ENCODE data around the gene XXYLT1.
"Not testable (repeated sequence)": the region's sequence is repeated elsewhere in the genome, so short reads cannot be mapped to it uniquely, and the experiment has no call there.

XXYLT1 gene

GRCh38 chr3:195042743-195043606 is 228.0 kb downstream of the XXYLT1 start:
- DNase-seq (ENCODE audit: low read depth): no peak

- DNase-seq (ENCODE audit: low read depth): no peak
Observed at GRCh38 chr3:195041871-195042742, 228.9 kb downstream of the XXYLT1 start.

GRCh38 chr3:195040773-195041520 is 230.0 kb downstream of the XXYLT1 start:
- no peak for DNase-seq (ENCODE audit: low read depth)

DNA sequence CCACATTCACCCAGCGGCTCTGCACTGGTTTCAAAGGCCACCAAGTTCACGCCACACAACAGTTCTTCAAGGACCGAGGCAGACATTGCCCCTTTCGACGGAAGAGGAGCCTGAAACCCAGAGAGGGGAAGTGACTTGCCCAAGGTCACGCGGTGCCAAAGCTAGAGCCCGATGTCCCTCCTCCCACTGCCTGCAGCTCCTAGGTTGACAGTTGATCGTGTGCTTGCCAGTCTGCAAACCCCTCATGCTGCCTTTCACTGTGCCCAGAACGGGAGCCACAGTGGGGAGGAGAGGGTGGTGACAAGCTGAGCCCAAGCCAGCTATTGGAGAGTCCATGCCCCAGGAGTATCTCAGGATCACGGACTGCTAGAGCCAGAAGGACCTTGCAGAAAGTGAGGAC is 230.9 kb downstream of the XXYLT1 start:
- no peak for DNase-seq (ENCODE audit: low read depth)

GRCh38 chr3:195039180-195039843 is 231.6 kb downstream of the XXYLT1 start:
- DNase-seq (ENCODE audit: low read depth): no peak

DNA sequence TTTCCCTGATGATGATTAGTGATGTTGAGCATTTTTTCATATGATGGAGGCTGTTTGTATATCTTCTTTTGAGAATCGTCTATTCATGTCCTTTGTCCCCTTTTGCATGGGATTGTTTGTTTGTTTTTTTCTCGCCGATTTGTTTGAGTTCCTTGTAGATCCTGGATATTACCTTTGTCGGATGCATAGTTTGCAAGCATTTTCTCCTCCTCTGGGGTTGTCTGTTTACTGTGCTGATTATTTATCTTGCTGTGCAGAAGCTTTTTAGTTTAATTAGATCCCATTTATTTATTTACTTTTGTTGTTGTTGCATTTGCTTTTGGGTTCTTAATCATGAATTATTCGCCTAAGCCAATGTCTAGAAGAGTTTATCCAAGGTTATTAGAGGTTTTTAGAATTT is 232.8 kb downstream of the XXYLT1 start:
- DNase-seq (ENCODE audit: low read depth): no peak

- DNase-seq (ENCODE audit: low read depth): not testable (repeated sequence)
Observed at GRCh38 chr3:195037586-195037985, 233.4 kb downstream of the XXYLT1 start.

DNA sequence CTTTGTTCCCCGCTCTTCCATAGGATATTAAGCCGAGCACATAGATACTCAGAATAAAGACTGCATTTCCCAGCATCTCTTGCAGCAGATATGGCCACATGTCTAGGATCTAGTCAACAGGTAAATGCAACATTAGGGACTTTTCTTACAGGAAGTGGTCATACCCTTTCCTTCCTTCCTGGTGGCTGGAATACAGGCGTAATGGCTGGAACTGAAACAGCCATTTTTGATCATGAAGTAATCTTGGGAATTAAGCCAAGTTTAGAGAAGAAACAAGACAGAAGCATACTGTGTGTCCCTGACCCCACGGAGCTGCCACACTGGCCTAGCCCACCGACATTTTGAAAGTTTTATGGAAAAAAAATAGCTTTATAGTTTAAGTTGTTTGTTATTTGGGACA is 234.0 kb downstream of the XXYLT1 start:
- no peak for DNase-seq (ENCODE audit: low read depth)

- no peak for DNase-seq (ENCODE audit: low read depth)
Observed at GRCh38 chr3:195036574-195036973, 234.4 kb downstream of the XXYLT1 start.

GRCh38 chr3:195036203-195036505 is 234.8 kb downstream of the XXYLT1 start:
- DNase-seq (ENCODE audit: low read depth): no peak

GRCh38 chr3:195035345-195036202 is 235.4 kb downstream of the XXYLT1 start:
- DNase-seq (ENCODE audit: low read depth): no peak

GRCh38 chr3:195034541-195034940 is 236.4 kb downstream of the XXYLT1 start:
- no peak for DNase-seq (ENCODE audit: low read depth)

- DNase-seq (ENCODE audit: low read depth): no peak
Observed at GRCh38 chr3:195034101-195034500, 236.9 kb downstream of the XXYLT1 start.

GRCh38 chr3:195033531-195034091 is 237.3 kb downstream of the XXYLT1 start:
- no peak for DNase-seq (ENCODE audit: low read depth)

- DNase-seq (ENCODE audit: low read depth): no peak
Observed at GRCh38 chr3:195032955-195033354, 238.0 kb downstream of the XXYLT1 start.

GRCh38 chr3:195032106-195032759 is 238.7 kb downstream of the XXYLT1 start:
- DNase-seq (ENCODE audit: low read depth): no peak

GRCh38 chr3:195031574-195032003 is 239.4 kb downstream of the XXYLT1 start:
- no peak for DNase-seq (ENCODE audit: low read depth)

GRCh38 chr3:195030791-195031321 is 240.1 kb downstream of the XXYLT1 start:
- DNase-seq (ENCODE audit: low read depth): no peak

DNA sequence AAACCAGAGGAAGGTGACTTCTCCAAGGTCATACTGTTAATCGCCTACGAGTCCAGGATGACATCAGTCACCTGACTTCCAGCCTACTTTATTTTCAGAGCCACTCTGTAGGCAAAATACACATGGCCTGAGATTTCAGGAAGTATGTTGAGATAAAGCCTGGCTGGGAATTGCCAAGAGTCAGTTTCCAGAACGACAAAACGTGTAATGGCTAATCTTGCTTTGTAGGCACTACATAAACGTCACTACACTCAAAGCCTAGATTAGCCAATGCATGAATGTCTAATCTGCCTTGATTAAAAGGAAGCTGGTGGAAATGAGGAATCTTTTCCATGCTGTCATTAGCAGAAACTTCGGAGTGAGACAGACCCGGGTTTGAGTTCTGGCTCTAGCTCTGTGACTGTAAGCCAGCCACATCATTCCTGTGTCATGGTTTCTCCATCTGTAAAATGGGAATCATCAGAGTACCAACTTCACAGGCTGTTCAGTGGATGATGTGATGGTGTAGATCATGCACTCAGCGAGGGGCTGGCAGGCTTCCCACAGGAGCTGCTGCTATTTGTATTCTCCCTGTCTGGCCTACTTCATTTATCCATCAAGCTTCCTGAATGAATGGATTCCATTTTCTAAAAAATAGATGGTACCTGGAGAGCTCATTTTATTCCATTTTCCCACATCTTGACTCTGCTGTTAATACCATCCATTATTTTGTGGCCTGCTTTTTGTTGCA is 241.9 kb downstream of the XXYLT1 start:
- no peak for DNase-seq (ENCODE audit: low read depth)
